ENCODE data around the gene N4BP2L2.

DNA sequence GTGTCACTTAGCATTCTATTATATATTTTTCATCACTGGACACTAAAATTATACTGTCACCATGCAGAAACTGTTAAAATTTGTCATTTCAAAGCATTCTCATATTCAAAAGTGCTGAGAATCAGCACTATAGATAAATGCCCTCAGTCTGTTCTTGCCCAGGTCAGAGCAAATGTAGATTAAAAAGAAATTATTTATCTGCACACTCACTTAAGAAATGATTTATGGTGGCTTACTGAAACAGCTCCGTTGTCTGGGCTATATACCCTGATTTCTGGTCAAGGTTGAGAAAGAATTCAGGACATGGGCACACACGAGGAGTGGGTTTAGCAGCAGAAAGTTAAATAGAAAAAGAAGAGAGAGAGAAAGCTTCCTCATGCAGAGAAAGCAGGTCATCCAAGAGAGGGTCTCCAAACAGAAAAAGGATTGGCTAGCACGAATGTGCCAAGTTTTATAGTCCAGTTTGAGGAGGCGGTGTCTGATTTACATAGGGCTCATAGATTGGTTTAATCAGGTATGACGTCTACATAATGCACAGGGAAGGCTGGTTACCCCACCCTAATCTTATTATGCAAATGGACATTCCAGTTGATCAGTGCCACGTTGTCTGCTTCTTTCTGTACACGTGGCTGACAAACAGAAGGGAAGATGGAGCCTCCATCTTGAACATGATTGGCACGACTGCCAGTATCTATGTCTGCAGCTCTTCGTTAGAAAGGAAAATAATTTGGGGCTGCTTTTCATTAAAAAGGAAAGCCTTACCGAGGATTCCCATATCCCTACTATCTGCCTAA is 63.4 kb downstream of the N4BP2L2 start:
- TF ChIP-seq CTCF (IDR thresholded peaks at IDR 0.05 in 2 of 3, conservative IDR thresholded peaks at IDR 0.05 in 1 of 3; ENCODE audit: insufficient read depth in 2 of 3, low read depth in 1 of 3, low read length in 3 of 3), result no peak
- no peak for TF ChIP-seq ZNF232 (CRISPR knock-in tag; IDR thresholded peaks at IDR 0.05)
- TF ChIP-seq MYC (IDR thresholded peaks at IDR 0.05; ENCODE audit: low read depth, low read length), result peak; percentile 70
- TF ChIP-seq MYC (CRISPR knock-in tag; IDR thresholded peaks at IDR 0.05; ENCODE audit: borderline replicate concordance, low read depth), result no peak
- TF ChIP-seq, protein P1, sequence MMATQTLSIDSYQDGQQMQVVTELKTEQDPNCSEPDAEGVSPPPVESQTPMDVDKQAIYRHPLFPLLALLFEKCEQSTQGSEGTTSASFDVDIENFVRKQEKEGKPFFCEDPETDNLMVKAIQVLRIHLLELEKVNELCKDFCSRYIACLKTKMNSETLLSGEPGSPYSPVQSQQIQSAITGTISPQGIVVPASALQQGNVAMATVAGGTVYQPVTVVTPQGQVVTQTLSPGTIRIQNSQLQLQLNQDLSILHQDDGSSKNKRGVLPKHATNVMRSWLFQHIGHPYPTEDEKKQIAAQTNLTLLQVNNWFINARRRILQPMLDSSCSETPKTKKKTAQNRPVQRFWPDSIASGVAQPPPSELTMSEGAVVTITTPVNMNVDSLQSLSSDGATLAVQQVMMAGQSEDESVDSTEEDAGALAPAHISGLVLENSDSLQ (IDR thresholded peaks at IDR 0.05), result peak; percentile 39; the same call in 1 of the 2 replicates
- TF ChIP-seq TGIF2 (CRISPR knock-in tag; IDR thresholded peaks at IDR 0.05), result no peak
- no peak for TF ChIP-seq RAD21 (CRISPR knock-in tag; conservative IDR thresholded peaks at IDR 0.05 in 1 of 2, IDR thresholded peaks at IDR 0.05 in 1 of 2)
- TF ChIP-seq POLR2AphosphoS5 (IDR thresholded peaks at IDR 0.05; ENCODE audit: control insufficient read depth, insufficient read depth, low read depth, low read length), result no peak
- no peak for TF ChIP-seq MAX (CRISPR knock-in tag; IDR thresholded peaks at IDR 0.05)
- TF ChIP-seq, protein P2, sequence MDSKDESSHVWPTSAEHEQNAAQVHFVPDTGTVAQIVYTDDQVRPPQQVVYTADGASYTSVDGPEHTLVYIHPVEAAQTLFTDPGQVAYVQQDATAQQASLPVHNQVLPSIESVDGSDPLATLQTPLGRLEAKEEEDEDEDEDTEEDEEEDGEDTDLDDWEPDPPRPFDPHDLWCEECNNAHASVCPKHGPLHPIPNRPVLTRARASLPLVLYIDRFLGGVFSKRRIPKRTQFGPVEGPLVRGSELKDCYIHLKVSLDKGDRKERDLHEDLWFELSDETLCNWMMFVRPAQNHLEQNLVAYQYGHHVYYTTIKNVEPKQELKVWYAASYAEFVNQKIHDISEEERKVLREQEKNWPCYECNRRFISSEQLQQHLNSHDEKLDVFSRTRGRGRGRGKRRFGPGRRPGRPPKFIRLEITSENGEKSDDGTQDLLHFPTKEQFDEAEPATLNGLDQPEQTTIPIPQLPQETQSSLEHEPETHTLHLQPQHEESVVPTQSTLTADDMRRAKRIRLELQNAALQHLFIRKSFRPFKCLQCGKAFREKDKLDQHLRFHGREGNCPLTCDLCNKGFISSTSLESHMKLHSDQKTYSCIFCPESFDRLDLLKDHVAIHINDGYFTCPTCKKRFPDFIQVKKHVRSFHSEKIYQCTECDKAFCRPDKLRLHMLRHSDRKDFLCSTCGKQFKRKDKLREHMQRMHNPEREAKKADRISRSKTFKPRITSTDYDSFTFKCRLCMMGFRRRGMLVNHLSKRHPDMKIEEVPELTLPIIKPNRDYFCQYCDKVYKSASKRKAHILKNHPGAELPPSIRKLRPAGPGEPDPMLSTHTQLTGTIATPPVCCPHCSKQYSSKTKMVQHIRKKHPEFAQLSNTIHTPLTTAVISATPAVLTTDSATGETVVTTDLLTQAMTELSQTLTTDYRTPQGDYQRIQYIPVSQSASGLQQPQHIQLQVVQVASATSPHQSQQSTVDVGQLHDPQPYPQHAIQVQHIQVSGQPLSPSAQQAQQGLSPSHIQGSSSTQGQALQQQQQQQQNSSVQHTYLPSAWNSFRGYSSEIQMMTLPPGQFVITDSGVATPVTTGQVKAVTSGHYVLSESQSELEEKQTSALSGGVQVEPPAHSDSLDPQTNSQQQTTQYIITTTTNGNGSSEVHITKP (IDR thresholded peaks at IDR 0.05; ENCODE audit: partially characterized antibody), result no peak
- no peak for TF ChIP-seq SETDB1 (IDR thresholded peaks at IDR 0.05; ENCODE audit: low read length)
